ENCODE measurements around the gene RPRD2.
"Not testable (repeated sequence)": the region's sequence is repeated elsewhere in the genome, so short reads cannot be mapped to it uniquely, and the experiment has no call there.

The RPRD2 gene

GRCh38 chr1:150392627-150393026 is 28.7 kb downstream of the RPRD2 start:
- no peak for DNase-seq

GRCh38 chr1:150395115-150395514 is 31.2 kb downstream of the RPRD2 start:
- not testable (repeated sequence) for DNase-seq

- no peak for DNase-seq
Observed at GRCh38 chr1:150397392-150398032, 33.6 kb downstream of the RPRD2 start.

- no peak for DNase-seq
Observed at GRCh38 chr1:150404465-150404864, 40.5 kb downstream of the RPRD2 start.

- no peak for DNase-seq
Observed at GRCh38 chr1:150405660-150406059, 41.7 kb downstream of the RPRD2 start.

- no peak for DNase-seq
Observed at GRCh38 chr1:150406483-150406882, 42.5 kb downstream of the RPRD2 start.

- DNase-seq: no peak
Observed at GRCh38 chr1:150407330-150407729, 43.4 kb downstream of the RPRD2 start.

GRCh38 chr1:150408800-150409199 is 44.9 kb downstream of the RPRD2 start:
- DNase-seq: no peak

- no peak for DNase-seq
Observed at GRCh38 chr1:150409504-150410362, 45.8 kb downstream of the RPRD2 start.

- DNase-seq: no peak
Observed at GRCh38 chr1:150410582-150411101, 46.7 kb downstream of the RPRD2 start.

GRCh38 chr1:150414592-150414991 is 50.6 kb downstream of the RPRD2 start:
- DNase-seq: no peak

- DNase-seq: no peak
Observed at GRCh38 chr1:150415800-150416199, 51.9 kb downstream of the RPRD2 start.

GRCh38 chr1:150420560-150421265 is 56.8 kb downstream of the RPRD2 start:
- no peak for DNase-seq

- no peak for DNase-seq
Observed at GRCh38 chr1:150422541-150422940, 58.6 kb downstream of the RPRD2 start.

GRCh38 chr1:150429805-150430204 is 65.9 kb downstream of the RPRD2 start:
- DNase-seq: no peak

- no peak for DNase-seq
Observed at GRCh38 chr1:150441121-150441520, 77.2 kb downstream of the RPRD2 start.

GRCh38 chr1:150444232-150444631 is 80.3 kb downstream of the RPRD2 start:
- DNase-seq: no peak

- DNase-seq: no peak
Observed at GRCh38 chr1:150456146-150456647, 92.2 kb downstream of the RPRD2 start.

GRCh38 chr1:150464422-150464826 is 100.5 kb downstream of the RPRD2 start:
- DNase-seq: no peak

- DNase-seq: no peak
Observed at GRCh38 chr1:150466964-150467363, 103.0 kb downstream of the RPRD2 start.

GRCh38 chr1:150469291-150469690 is 105.3 kb downstream of the RPRD2 start:
- DNase-seq: no peak

- no peak for DNase-seq
Observed at GRCh38 chr1:150472601-150473200, 108.8 kb downstream of the RPRD2 start.

GRCh38 chr1:150473659-150474058 is 109.7 kb downstream of the RPRD2 start:
- DNase-seq: no peak
